H9 (cell line): ENCODE measurements around the gene RAB5A. TPM values are rescaled to one million over a fixed set of nuclear protein-coding genes. Genes with fewer than 3 reads are reported as not detected.

ENCODE experiments used
- DNase-seq: peaks from one replicate; pipeline ENCODE4 v3.0.0-alpha.2; 2017
- H2AFZ ChIP-seq: one replicate; pipeline ENCODE4 v1.6.1; 2013; ENCODE audit warnings: mild to moderate bottlenecking, low read length, control low read depth, moderate library complexity
- H2AK5ac ChIP-seq: 2 replicates; pipeline ENCODE4 v1.6.1; 2013; ENCODE audit warnings: low read length, control low read depth, mixed read lengths; ENCODE audit not compliant: insufficient read length
- H2BK120ac ChIP-seq: one replicate; pipeline ENCODE4 v1.6.1; 2013; ENCODE audit warnings: low read depth, mild to moderate bottlenecking, low read length, control low read depth, inconsistent platforms; ENCODE audit not compliant: poor library complexity, severe bottlenecking
- H2BK12ac ChIP-seq: 2 replicates; pipeline ENCODE4 v1.6.1; 2013; ENCODE audit warnings: low read length, control low read depth, mixed read lengths, low read depth; ENCODE audit not compliant: insufficient read length
- H2BK15ac ChIP-seq: 2 replicates; pipeline ENCODE4 v1.6.1; 2013; ENCODE audit warnings: low read depth, low read length, control low read depth
- H2BK20ac ChIP-seq: one replicate; pipeline ENCODE4 v1.6.1; 2013; ENCODE audit warnings: low read depth, mild to moderate bottlenecking, low read length, control low read depth, inconsistent platforms; ENCODE audit not compliant: poor library complexity, severe bottlenecking
- H2BK5ac ChIP-seq: 2 replicates; pipeline ENCODE4 v1.6.1; 2013; ENCODE audit warnings: low read length, control low read depth, mixed read lengths; ENCODE audit not compliant: insufficient read length
- H3K14ac ChIP-seq: 2 replicates; pipeline ENCODE4 v1.6.1; 2013; ENCODE audit warnings: low read length, control low read depth; ENCODE audit not compliant: insufficient read depth
- H3K18ac ChIP-seq: 2 replicates; pipeline ENCODE4 v1.6.1; 2013; ENCODE audit warnings: low read depth, mild to moderate bottlenecking, mixed read lengths, low read length, control low read depth; ENCODE audit not compliant: insufficient read length
- H3K23ac ChIP-seq: 2 replicates; pipeline ENCODE4 v1.6.1; 2013; ENCODE audit warnings: low read length, control low read depth, mixed read lengths, low read depth; ENCODE audit not compliant: insufficient read length
- H3K23me2 ChIP-seq: 2 replicates; pipeline ENCODE4 v1.6.1; 2013; ENCODE audit warnings: low read depth, mild to moderate bottlenecking, mixed read lengths, low read length, control low read depth; ENCODE audit not compliant: insufficient read length, poor library complexity, severe bottlenecking
- H3K27ac ChIP-seq: 2 replicates; pipeline ENCODE4 v1.5.1; 2013; ENCODE audit warnings: low read length, control low read depth, mixed read lengths, low read depth; ENCODE audit not compliant: insufficient read length
- H3K27me3 ChIP-seq: 2 replicates; pipeline ENCODE4 v1.6.1; 2013; ENCODE audit warnings: low read length, control low read depth, inconsistent platforms; ENCODE audit not compliant: insufficient read depth
- H3K4ac ChIP-seq: 2 replicates; pipeline ENCODE4 v1.6.1; 2013; ENCODE audit warnings: low read depth, mild to moderate bottlenecking, control low read depth, inconsistent platforms, low read length, moderate library complexity
- H3K4me1 ChIP-seq: 2 replicates; pipeline ENCODE4 v1.6.1; 2013; ENCODE audit warnings: low read length, control low read depth, inconsistent platforms; ENCODE audit not compliant: insufficient read depth
- H3K4me2 ChIP-seq: 2 replicates; pipeline ENCODE4 v1.6.1; 2013; ENCODE audit warnings: low read length, control low read depth, mixed read lengths; ENCODE audit not compliant: insufficient read length, insufficient read depth
- H3K56ac ChIP-seq: 2 replicates; pipeline ENCODE4 v1.6.1; 2013; ENCODE audit warnings: low read depth, mild to moderate bottlenecking, mixed read lengths, low read length, control low read depth; ENCODE audit not compliant: insufficient read length
- H3K79me1 ChIP-seq: 2 replicates; pipeline ENCODE4 v1.6.1; 2013; ENCODE audit warnings: low read depth, mild to moderate bottlenecking, moderate library complexity, low read length, control low read depth, inconsistent platforms; ENCODE audit not compliant: insufficient read depth, poor library complexity, severe bottlenecking
- H3K79me2 ChIP-seq: 2 replicates; pipeline ENCODE4 v1.6.1; 2013; ENCODE audit warnings: low read length, control low read depth, inconsistent platforms; ENCODE audit not compliant: insufficient read depth
- H3K9ac ChIP-seq: 2 replicates; pipeline ENCODE4 v1.6.1; 2013; ENCODE audit warnings: low read length, control low read depth, mixed read lengths; ENCODE audit not compliant: insufficient read length; ENCODE audit errors: extremely low read depth
- H3K9me3 ChIP-seq: one replicate; pipeline ENCODE4 v1.6.1; 2013; ENCODE audit warnings: low read depth, low read length, inconsistent platforms; ENCODE audit not compliant: control insufficient read depth
- H3T11ph ChIP-seq: one replicate; pipeline ENCODE4 v1.6.1; 2013; ENCODE audit warnings: mild to moderate bottlenecking, low read length, control low read depth, inconsistent platforms
- H4K20me1 ChIP-seq: one replicate; pipeline ENCODE4 v1.6.1; 2013; ENCODE audit not compliant: control insufficient read depth, insufficient read length, insufficient read depth
- H4K5ac ChIP-seq: 2 replicates; pipeline ENCODE4 v1.6.1; 2013; ENCODE audit warnings: low read depth, mild to moderate bottlenecking, mixed read lengths, low read length, control low read depth; ENCODE audit not compliant: insufficient read length
- H4K8ac ChIP-seq: replicated peaks from 2 replicates; pipeline ENCODE4 v1.6.1; 2013; ENCODE audit warnings: low read length, control low read depth, mixed read lengths, low read depth; ENCODE audit not compliant: insufficient read length
- H4K91ac ChIP-seq: 2 replicates; pipeline ENCODE4 v1.6.1; 2013; ENCODE audit warnings: low read depth, mild to moderate bottlenecking, moderate library complexity, mixed read lengths, low read length, control low read depth; ENCODE audit not compliant: insufficient read length
- H3K27ac Mint-ChIP-seq, 3 experiments: 2 replicates in 2 of 3; 3 replicates in 1 of 3; pipeline ENCODE4 v1.8.0; 2020 to 2021; ENCODE audit warnings: mixed read lengths in 3 of 3, mild to moderate bottlenecking in 1 of 3, moderate library complexity in 1 of 3
- H3K27me3 Mint-ChIP-seq: 2 replicates; pipeline ENCODE4 v1.8.0; 2021; ENCODE audit warnings: low read depth, mild to moderate bottlenecking, moderate library complexity, mixed read lengths
- H3K36me3 Mint-ChIP-seq, 3 experiments: 2 replicates in 2 of 3; 3 replicates in 1 of 3; pipeline ENCODE4 v1.8.0; 2020 to 2021; ENCODE audit warnings: low read depth in 3 of 3, mixed read lengths in 3 of 3; ENCODE audit not compliant: insufficient read depth in 1 of 3
- H3K4me1 Mint-ChIP-seq, 2 experiments: 2 replicates each; pipeline ENCODE4 v1.8.0; 2020; ENCODE audit warnings: mixed read lengths in 2 of 2
- H3K4me3 Mint-ChIP-seq, 2 experiments: 2 replicates in 1 of 2; 3 replicates in 1 of 2; pipeline ENCODE4 v1.8.0; 2020 to 2021; ENCODE audit warnings: mild to moderate bottlenecking in 2 of 2, mixed read lengths in 2 of 2, moderate library complexity in 1 of 2
- H3K9me3 Mint-ChIP-seq, 2 experiments: 2 replicates in 1 of 2; 3 replicates in 1 of 2; pipeline ENCODE4 v1.8.0; 2020; ENCODE audit warnings: mild to moderate bottlenecking in 2 of 2, mixed read lengths in 2 of 2, moderate library complexity in 1 of 2
- WGBS: extraction: QIAGEN DNeasy Blood & Tissue Kit; methylation state at CpG from one replicate; pipeline ENCODE4 v1.1.7; 2013; ENCODE audit warnings: missing lambda C conversion rate, low lambda C conversion rate, mixed read lengths; ENCODE audit not compliant: insufficient read length; ENCODE audit errors: extremely low coverage; 5-methylcytosine and 5-hydroxymethylcytosine counted together
- total RNA-seq: library from RNA; stranded (reverse); gene quantifications from 2 replicates; pipeline ENCODE4 v1.2.1, GENCODE V29; 2021
- TF ChIP-seq, protein P1 (sequence below): fragments of 200-600 bp; sonication (generic); conservative IDR thresholded peaks from 3 replicates; pipeline ENCODE4 v1.8.0; 2021; ENCODE audit warnings: antibody characterized with exemption, mild to moderate bottlenecking

Gene RAB5A
- total RNA-seq, 1 experiment from 2014 or later: 84.8 TPM

GRCh38 chr3:19931180-19931692 lies 15.7 kb upstream of the RAB5A start:
- no peak overlapping the region for H4K5ac ChIP-seq
- Mint-ChIP-seq H3K36me3 (no peaks in the 10 kb centered on the region), H3K27me3 (no peaks in the 10 kb centered on the region; the same call in 1 of the 2 replicates), H3K4me1 (peaks cover 9 to 10% of the 10 kb centered on the region in 2 experiments), H3K9me3 (no peaks in the 10 kb centered on the region; a peak in 1 of 5 replicates), H3K27ac (no peak overlapping the region), H3K4me3 (no peak overlapping the region)
- no peak overlapping the region for H4K91ac ChIP-seq
- H4K20me1 ChIP-seq: no peaks in the 10 kb centered on the region
- H2BK5ac ChIP-seq: no peak overlapping the region
- no peak overlapping the region for H2BK12ac ChIP-seq
- no peak overlapping the region for H3K4me2 ChIP-seq
- no peak overlapping the region for H3K56ac ChIP-seq
- H2BK120ac ChIP-seq: no peak overlapping the region
- no peak overlapping the region for H3K14ac ChIP-seq
- no peak overlapping the region for H3K27ac ChIP-seq
- no peak overlapping the region for H3K18ac ChIP-seq
- H3K9me3 ChIP-seq: no peaks in the 10 kb centered on the region
- H2BK15ac ChIP-seq: no peak overlapping the region
- no peak overlapping the region for H2BK20ac ChIP-seq
- H2AK5ac ChIP-seq: no peak overlapping the region
- H3K27me3 ChIP-seq: no peaks in the 10 kb centered on the region
- H3K79me1 ChIP-seq: no peaks in the 10 kb centered on the region
- H3K4me1 ChIP-seq: no peaks in the 10 kb centered on the region; the same call in 1 of the 2 replicates
- H2AFZ ChIP-seq: no peak overlapping the region
- H3K4ac ChIP-seq: no peak overlapping the region
- no peak for DNase-seq
- no peaks in the 10 kb centered on the region for H3K23me2 ChIP-seq
- no peak overlapping the region for H4K8ac ChIP-seq
- H3K23ac ChIP-seq: no peak overlapping the region
- WGBS: no CpG with 5 or more reads among the region's 2 CpGs
- H3K79me2 ChIP-seq: no peaks in the 10 kb centered on the region
- H3K9ac ChIP-seq: no peak overlapping the region
- TF ChIP-seq, protein P1, sequence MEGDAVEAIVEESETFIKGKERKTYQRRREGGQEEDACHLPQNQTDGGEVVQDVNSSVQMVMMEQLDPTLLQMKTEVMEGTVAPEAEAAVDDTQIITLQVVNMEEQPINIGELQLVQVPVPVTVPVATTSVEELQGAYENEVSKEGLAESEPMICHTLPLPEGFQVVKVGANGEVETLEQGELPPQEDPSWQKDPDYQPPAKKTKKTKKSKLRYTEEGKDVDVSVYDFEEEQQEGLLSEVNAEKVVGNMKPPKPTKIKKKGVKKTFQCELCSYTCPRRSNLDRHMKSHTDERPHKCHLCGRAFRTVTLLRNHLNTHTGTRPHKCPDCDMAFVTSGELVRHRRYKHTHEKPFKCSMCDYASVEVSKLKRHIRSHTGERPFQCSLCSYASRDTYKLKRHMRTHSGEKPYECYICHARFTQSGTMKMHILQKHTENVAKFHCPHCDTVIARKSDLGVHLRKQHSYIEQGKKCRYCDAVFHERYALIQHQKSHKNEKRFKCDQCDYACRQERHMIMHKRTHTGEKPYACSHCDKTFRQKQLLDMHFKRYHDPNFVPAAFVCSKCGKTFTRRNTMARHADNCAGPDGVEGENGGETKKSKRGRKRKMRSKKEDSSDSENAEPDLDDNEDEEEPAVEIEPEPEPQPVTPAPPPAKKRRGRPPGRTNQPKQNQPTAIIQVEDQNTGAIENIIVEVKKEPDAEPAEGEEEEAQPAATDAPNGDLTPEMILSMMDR: no peak
- no peak overlapping the region for H3T11ph ChIP-seq
